ENCODE data around the gene SLC6A19.

GRCh38 chr5:1162751-1163150 is 38.6 kb upstream of the SLC6A19 start:
- TF ChIP-seq CTCF (tag by site-specific recombination; IDR thresholded peaks at IDR 0.05) = no peak
- TF ChIP-seq ZNF423 (tag by site-specific recombination; IDR thresholded peaks at IDR 0.05) = no peak
- no peak for TF ChIP-seq PBX3 (CRISPR knock-in tag; IDR thresholded peaks at IDR 0.05)
- no peak for TF ChIP-seq ZNF549 (tag by site-specific recombination; IDR thresholded peaks at IDR 0.05)
- no peak for TF ChIP-seq ZNF510 (tag by site-specific recombination; IDR thresholded peaks at IDR 0.05; ENCODE audit: insufficient replicate concordance)
- no peak for TF ChIP-seq ZNF324 (tag by site-specific recombination; IDR thresholded peaks at IDR 0.05)
- TF ChIP-seq REST (tag by site-specific recombination; IDR thresholded peaks at IDR 0.05) = no peak
- no peak for TF ChIP-seq ZNF776 (tag by site-specific recombination; IDR thresholded peaks at IDR 0.05; ENCODE audit: borderline replicate concordance)
